Transverse colon (tissue), 4 donors: ENCODE data around the gene EDAR.

Experiments used
- CTCF ChIP-seq, 5 experiments: fragments of 200-600 bp in 3 of 5; fragments of 450-650 bp in 2 of 5; sonication (generic) in 3 of 5; IDR thresholded peaks; 1 replicate in 2 of 5; 2 replicates in 3 of 5; pipeline ENCODE4 v1.5.1; 2016 to 2017; ENCODE audit warnings: antibody characterized with exemption in 5 of 5, inconsistent platforms in 3 of 5, mild to moderate bottlenecking in 2 of 5, moderate library complexity in 1 of 5
- POLR2AphosphoS5 ChIP-seq, 3 donors: sonication (generic); formaldehyde crosslinking; IDR thresholded peaks; one replicate each; pipeline ENCODE4 v1.6.1; 2016; ENCODE audit warnings: antibody characterized with exemption in 3 of 3

- no peak for TF ChIP-seq CTCF (IDR thresholded peaks at IDR 0.05)
- no peak for TF ChIP-seq POLR2AphosphoS5 (IDR thresholded peaks at IDR 0.05)
Measured at GRCh38 chr2:108910541-108911396, 78.3 kb downstream of the EDAR start.
